Measurements from ENCODE around the gene OSBPL3.

GRCh38 chr7:24784277-24784676 lies 195.7 kb downstream of the OSBPL3 start:
- no peak for TF ChIP-seq EZH2phosphoT487 (IDR thresholded peaks at IDR 0.05; ENCODE audit: low read length)
- TF ChIP-seq, protein P1, sequence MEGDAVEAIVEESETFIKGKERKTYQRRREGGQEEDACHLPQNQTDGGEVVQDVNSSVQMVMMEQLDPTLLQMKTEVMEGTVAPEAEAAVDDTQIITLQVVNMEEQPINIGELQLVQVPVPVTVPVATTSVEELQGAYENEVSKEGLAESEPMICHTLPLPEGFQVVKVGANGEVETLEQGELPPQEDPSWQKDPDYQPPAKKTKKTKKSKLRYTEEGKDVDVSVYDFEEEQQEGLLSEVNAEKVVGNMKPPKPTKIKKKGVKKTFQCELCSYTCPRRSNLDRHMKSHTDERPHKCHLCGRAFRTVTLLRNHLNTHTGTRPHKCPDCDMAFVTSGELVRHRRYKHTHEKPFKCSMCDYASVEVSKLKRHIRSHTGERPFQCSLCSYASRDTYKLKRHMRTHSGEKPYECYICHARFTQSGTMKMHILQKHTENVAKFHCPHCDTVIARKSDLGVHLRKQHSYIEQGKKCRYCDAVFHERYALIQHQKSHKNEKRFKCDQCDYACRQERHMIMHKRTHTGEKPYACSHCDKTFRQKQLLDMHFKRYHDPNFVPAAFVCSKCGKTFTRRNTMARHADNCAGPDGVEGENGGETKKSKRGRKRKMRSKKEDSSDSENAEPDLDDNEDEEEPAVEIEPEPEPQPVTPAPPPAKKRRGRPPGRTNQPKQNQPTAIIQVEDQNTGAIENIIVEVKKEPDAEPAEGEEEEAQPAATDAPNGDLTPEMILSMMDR (IDR thresholded peaks at IDR 0.05; ENCODE audit: low read length) = no peak

Data from MM.1S (cell line).